ENCODE measurements around the gene SLC9B2. TPM values are rescaled to one million over a fixed set of nuclear protein-coding genes. Genes with fewer than 3 reads are reported as not detected.

SLC9B2 gene
- total and polyA plus RNA-seq, 2 donors (not counting 1 experiment from before 2014, with no cell fraction given) = 16.4 to 37.6 TPM

DNA sequence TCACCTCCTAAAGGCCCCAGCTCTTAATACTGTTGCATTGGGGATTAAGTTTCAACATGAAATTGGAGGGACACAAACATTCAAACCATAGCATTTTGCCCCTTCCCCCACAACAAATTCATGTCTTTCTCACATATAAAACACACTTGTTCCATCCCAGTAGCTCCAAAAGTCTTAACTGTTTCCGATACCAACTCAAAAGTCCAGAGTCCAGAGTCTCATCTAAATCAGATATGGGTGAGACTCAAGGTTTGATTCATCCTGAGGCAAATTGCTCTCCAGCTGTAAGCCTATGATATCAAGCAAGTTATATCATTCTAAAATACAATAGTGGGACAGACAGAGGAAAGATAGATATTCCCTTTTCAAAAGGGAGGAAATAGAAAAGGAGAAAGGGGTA is 65.8 kb downstream of the SLC9B2 start:
- Mint-ChIP-seq H3K4me3 (no peak overlapping the region), H3K4me1 (no peaks in the 10 kb centered on the region), H3K9me3 (ENCODE audit: insufficient read depth) (no peaks in the 10 kb centered on the region), H3K27ac (no peak overlapping the region), H3K27me3 (no peaks in the 10 kb centered on the region)
- no peaks in the 10 kb centered on the region for H3K79me2 ChIP-seq (ENCODE audit: control insufficient read depth, insufficient read depth, low read length)
- H2AFZ ChIP-seq (ENCODE audit: insufficient read depth, low read depth, low read length, poor library complexity, severe bottlenecking) = no peak overlapping the region
- TF ChIP-seq EZH2 (IDR thresholded peaks at IDR 0.05; ENCODE audit: borderline replicate concordance, insufficient read depth, low read depth, low read length, poor library complexity, severe bottlenecking) = no peak
- TF ChIP-seq, protein P1, sequence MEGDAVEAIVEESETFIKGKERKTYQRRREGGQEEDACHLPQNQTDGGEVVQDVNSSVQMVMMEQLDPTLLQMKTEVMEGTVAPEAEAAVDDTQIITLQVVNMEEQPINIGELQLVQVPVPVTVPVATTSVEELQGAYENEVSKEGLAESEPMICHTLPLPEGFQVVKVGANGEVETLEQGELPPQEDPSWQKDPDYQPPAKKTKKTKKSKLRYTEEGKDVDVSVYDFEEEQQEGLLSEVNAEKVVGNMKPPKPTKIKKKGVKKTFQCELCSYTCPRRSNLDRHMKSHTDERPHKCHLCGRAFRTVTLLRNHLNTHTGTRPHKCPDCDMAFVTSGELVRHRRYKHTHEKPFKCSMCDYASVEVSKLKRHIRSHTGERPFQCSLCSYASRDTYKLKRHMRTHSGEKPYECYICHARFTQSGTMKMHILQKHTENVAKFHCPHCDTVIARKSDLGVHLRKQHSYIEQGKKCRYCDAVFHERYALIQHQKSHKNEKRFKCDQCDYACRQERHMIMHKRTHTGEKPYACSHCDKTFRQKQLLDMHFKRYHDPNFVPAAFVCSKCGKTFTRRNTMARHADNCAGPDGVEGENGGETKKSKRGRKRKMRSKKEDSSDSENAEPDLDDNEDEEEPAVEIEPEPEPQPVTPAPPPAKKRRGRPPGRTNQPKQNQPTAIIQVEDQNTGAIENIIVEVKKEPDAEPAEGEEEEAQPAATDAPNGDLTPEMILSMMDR (IDR thresholded peaks at IDR 0.05) = no peak
- CTCF ChIA-PET = interaction anchor here (0.7 to 3.2 kb wide), 6 partner anchors 183 to 580 kb away, joined by 3 to 13 read pairs (median 4); no protein-coding TSS in a partner anchor
- H3K9me3 ChIP-seq (ENCODE audit: control extremely low read depth in 1 of 3, control insufficient read depth in 2 of 3, insufficient read depth in 1 of 3, low read length in 2 of 3) = no peaks in the 10 kb centered on the region
- H3K27ac ChIP-seq (ENCODE audit: low read length in 2 of 2) = no peak overlapping the region
- H3K4me3 ChIP-seq (ENCODE audit: control extremely low read depth in 1 of 5, extremely low read depth in 1 of 5, insufficient read depth in 1 of 5, low read depth in 2 of 5, low read length in 4 of 5) = no peak overlapping the region
- H3K4me1 ChIP-seq (ENCODE audit: control insufficient read depth in 2 of 2, insufficient read depth in 2 of 2, low read length in 2 of 2) = no peaks in the 10 kb centered on the region
- H3K36me3 ChIP-seq (replicated peaks in 1 of 2; ENCODE audit: control extremely low read depth in 1 of 2, control insufficient read depth in 1 of 2, extremely low read depth in 1 of 2, insufficient read depth in 2 of 2, low read length in 1 of 2) = no peaks in the 10 kb centered on the region
- POLR2A ChIA-PET = no interaction called here
- H3K4me2 ChIP-seq (replicated peaks; ENCODE audit: low read depth, low read length, poor library complexity, severe bottlenecking) = no peak overlapping the region
- intact Hi-C loops (cut with micrococcal nuclease) = no loop called here
- H3K9ac ChIP-seq (ENCODE audit: low read length) = no peak overlapping the region
- H3K27me3 ChIP-seq (replicated peaks in 1 of 4; ENCODE audit: control extremely low read depth in 1 of 4, control insufficient read depth in 3 of 4, insufficient read depth in 4 of 4, low read length in 3 of 4) = no peaks in the 10 kb centered on the region
- H4K20me1 ChIP-seq (ENCODE audit: control insufficient read depth, insufficient read depth, low read length, poor library complexity, severe bottlenecking) = no peaks in the 10 kb centered on the region
- no CpG with 5 or more reads among the region's 1 CpG for WGBS (ENCODE audit: insufficient coverage)
- no peak for DNase-seq
- ATAC-seq (ENCODE audit: low read depth) = no peak

GRCh38 chr4:103008875-103009729 is 67.5 kb downstream of the SLC9B2 start:
- no peaks in the 10 kb centered on the region for H3K4me1 ChIP-seq (ENCODE audit: control insufficient read depth in 2 of 2, insufficient read depth in 2 of 2, low read length in 2 of 2)
- Mint-ChIP-seq H3K4me1 (no peaks in the 10 kb centered on the region), H3K9me3 (ENCODE audit: insufficient read depth) (no peaks in the 10 kb centered on the region), H3K27me3 (no peaks in the 10 kb centered on the region), H3K27ac (no peak overlapping the region), H3K4me3 (no peak overlapping the region)
- TF ChIP-seq, protein P1 (IDR thresholded peaks at IDR 0.05) = peak; percentile 87
- no peak for TF ChIP-seq EZH2 (IDR thresholded peaks at IDR 0.05; ENCODE audit: borderline replicate concordance, insufficient read depth, low read depth, low read length, poor library complexity, severe bottlenecking)
- DNase-seq (peak; percentile 79), ATAC-seq (ENCODE audit: low read depth) (peak; percentile 67)
- no peak overlapping the region for H2AFZ ChIP-seq (ENCODE audit: insufficient read depth, low read depth, low read length, poor library complexity, severe bottlenecking)
- H3K27me3 ChIP-seq (replicated peaks in 1 of 4; ENCODE audit: control extremely low read depth in 1 of 4, control insufficient read depth in 3 of 4, insufficient read depth in 4 of 4, low read length in 3 of 4) = no peaks in the 10 kb centered on the region
- no peak overlapping the region for H3K4me2 ChIP-seq (replicated peaks; ENCODE audit: low read depth, low read length, poor library complexity, severe bottlenecking)
- H3K27ac ChIP-seq (ENCODE audit: low read length in 2 of 2) = no peak overlapping the region
- ChIA-PET CTCF (interaction anchor here (0.5 to 3.9 kb wide), 32 partner anchors 9 to 578 kb away, joined by 3 to 29 read pairs (median 4); partner anchors contain the start of genes BDH2, CISD2 and SLC9B1), POLR2A (no interaction called here)
- H3K9me3 ChIP-seq (ENCODE audit: control extremely low read depth in 1 of 3, control insufficient read depth in 2 of 3, insufficient read depth in 1 of 3, low read length in 2 of 3) = no peaks in the 10 kb centered on the region
- no peaks in the 10 kb centered on the region for H3K36me3 ChIP-seq (replicated peaks in 1 of 2; ENCODE audit: control extremely low read depth in 1 of 2, control insufficient read depth in 1 of 2, extremely low read depth in 1 of 2, insufficient read depth in 2 of 2, low read length in 1 of 2)
- WGBS (ENCODE audit: insufficient coverage) = 88% methylated on average over 10 of the region's 15 CpGs
- H3K4me3 ChIP-seq (ENCODE audit: control extremely low read depth in 1 of 5, extremely low read depth in 1 of 5, insufficient read depth in 1 of 5, low read depth in 2 of 5, low read length in 4 of 5) = no peak overlapping the region
- no peaks in the 10 kb centered on the region for H4K20me1 ChIP-seq (ENCODE audit: control insufficient read depth, insufficient read depth, low read length, poor library complexity, severe bottlenecking)
- H3K79me2 ChIP-seq (ENCODE audit: control insufficient read depth, insufficient read depth, low read length) = no peaks in the 10 kb centered on the region
- intact Hi-C loops (cut with micrococcal nuclease) = loop anchor here (1.0 to 2.0 kb wide), 5 partner anchors 82 to 578 kb away; no protein-coding TSS in a partner anchor
- no peak overlapping the region for H3K9ac ChIP-seq (ENCODE audit: low read length)

All from B cell (primary cell).